ENCODE data around the gene PHIP. TPM values are rescaled to one million over a fixed set of nuclear protein-coding genes. Genes with fewer than 3 reads are reported as not detected.

PHIP gene
- total and polyA plus RNA-seq, 2 of the 8 experiments (the other 6 are each of a cell fraction or from before 2014, with no cell fraction given) = 7.3 to 56.2 TPM

DNA sequence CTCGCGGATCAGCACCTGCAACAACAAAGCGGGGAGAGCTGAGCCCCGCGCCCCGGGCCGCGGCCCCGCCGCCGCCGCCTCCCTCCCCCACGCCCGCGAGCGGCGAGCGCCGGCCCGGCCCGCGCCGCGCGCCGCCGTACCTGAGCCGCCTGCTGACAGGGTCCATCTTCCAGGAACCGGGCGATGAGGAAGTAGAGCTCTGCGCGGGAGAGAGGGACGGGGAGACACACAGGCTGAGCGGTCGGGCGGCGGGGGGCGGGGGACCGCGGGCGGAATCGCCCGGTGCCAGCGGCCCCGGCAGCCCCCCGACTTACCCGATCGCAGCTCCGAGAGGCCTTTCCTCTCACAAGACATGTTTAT is 359 bp downstream of the PHIP start (continued):
- TF ChIP-seq, protein P1, sequence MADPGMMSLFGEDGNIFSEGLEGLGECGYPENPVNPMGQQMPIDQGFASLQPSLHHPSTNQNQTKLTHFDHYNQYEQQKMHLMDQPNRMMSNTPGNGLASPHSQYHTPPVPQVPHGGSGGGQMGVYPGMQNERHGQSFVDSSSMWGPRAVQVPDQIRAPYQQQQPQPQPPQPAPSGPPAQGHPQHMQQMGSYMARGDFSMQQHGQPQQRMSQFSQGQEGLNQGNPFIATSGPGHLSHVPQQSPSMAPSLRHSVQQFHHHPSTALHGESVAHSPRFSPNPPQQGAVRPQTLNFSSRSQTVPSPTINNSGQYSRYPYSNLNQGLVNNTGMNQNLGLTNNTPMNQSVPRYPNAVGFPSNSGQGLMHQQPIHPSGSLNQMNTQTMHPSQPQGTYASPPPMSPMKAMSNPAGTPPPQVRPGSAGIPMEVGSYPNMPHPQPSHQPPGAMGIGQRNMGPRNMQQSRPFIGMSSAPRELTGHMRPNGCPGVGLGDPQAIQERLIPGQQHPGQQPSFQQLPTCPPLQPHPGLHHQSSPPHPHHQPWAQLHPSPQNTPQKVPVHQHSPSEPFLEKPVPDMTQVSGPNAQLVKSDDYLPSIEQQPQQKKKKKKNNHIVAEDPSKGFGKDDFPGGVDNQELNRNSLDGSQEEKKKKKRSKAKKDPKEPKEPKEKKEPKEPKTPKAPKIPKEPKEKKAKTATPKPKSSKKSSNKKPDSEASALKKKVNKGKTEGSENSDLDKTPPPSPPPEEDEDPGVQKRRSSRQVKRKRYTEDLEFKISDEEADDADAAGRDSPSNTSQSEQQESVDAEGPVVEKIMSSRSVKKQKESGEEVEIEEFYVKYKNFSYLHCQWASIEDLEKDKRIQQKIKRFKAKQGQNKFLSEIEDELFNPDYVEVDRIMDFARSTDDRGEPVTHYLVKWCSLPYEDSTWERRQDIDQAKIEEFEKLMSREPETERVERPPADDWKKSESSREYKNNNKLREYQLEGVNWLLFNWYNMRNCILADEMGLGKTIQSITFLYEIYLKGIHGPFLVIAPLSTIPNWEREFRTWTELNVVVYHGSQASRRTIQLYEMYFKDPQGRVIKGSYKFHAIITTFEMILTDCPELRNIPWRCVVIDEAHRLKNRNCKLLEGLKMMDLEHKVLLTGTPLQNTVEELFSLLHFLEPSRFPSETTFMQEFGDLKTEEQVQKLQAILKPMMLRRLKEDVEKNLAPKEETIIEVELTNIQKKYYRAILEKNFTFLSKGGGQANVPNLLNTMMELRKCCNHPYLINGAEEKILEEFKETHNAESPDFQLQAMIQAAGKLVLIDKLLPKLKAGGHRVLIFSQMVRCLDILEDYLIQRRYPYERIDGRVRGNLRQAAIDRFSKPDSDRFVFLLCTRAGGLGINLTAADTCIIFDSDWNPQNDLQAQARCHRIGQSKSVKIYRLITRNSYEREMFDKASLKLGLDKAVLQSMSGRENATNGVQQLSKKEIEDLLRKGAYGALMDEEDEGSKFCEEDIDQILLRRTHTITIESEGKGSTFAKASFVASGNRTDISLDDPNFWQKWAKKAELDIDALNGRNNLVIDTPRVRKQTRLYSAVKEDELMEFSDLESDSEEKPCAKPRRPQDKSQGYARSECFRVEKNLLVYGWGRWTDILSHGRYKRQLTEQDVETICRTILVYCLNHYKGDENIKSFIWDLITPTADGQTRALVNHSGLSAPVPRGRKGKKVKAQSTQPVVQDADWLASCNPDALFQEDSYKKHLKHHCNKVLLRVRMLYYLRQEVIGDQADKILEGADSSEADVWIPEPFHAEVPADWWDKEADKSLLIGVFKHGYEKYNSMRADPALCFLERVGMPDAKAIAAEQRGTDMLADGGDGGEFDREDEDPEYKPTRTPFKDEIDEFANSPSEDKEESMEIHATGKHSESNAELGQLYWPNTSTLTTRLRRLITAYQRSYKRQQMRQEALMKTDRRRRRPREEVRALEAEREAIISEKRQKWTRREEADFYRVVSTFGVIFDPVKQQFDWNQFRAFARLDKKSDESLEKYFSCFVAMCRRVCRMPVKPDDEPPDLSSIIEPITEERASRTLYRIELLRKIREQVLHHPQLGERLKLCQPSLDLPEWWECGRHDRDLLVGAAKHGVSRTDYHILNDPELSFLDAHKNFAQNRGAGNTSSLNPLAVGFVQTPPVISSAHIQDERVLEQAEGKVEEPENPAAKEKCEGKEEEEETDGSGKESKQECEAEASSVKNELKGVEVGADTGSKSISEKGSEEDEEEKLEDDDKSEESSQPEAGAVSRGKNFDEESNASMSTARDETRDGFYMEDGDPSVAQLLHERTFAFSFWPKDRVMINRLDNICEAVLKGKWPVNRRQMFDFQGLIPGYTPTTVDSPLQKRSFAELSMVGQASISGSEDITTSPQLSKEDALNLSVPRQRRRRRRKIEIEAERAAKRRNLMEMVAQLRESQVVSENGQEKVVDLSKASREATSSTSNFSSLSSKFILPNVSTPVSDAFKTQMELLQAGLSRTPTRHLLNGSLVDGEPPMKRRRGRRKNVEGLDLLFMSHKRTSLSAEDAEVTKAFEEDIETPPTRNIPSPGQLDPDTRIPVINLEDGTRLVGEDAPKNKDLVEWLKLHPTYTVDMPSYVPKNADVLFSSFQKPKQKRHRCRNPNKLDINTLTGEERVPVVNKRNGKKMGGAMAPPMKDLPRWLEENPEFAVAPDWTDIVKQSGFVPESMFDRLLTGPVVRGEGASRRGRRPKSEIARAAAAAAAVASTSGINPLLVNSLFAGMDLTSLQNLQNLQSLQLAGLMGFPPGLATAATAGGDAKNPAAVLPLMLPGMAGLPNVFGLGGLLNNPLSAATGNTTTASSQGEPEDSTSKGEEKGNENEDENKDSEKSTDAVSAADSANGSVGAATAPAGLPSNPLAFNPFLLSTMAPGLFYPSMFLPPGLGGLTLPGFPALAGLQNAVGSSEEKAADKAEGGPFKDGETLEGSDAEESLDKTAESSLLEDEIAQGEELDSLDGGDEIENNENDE (IDR thresholded peaks at IDR 0.05; ENCODE audit: insufficient replicate concordance, low read length) = no peak
- TF ChIP-seq, protein P2, sequence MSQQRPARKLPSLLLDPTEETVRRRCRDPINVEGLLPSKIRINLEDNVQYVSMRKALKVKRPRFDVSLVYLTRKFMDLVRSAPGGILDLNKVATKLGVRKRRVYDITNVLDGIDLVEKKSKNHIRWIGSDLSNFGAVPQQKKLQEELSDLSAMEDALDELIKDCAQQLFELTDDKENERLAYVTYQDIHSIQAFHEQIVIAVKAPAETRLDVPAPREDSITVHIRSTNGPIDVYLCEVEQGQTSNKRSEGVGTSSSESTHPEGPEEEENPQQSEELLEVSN (IDR thresholded peaks at IDR 0.05) = no peak
- TF ChIP-seq CEBPB (IDR thresholded peaks at IDR 0.05; ENCODE audit: low read depth, low read length) (no peak), BCL11A (IDR thresholded peaks at IDR 0.05; ENCODE audit: low read depth in 2 of 2, low read length in 2 of 2) (no peak), RNF2 (IDR thresholded peaks at IDR 0.05; ENCODE audit: borderline replicate concordance, low read depth, low read length, missing control alignments, poor library complexity, severe bottlenecking) (no peak), TBP (IDR thresholded peaks at IDR 0.05; ENCODE audit: low read depth, low read length) (no peak), SUZ12 (IDR thresholded peaks at IDR 0.05; ENCODE audit: low read length) (no peak)
- TF ChIP-seq, protein P3, sequence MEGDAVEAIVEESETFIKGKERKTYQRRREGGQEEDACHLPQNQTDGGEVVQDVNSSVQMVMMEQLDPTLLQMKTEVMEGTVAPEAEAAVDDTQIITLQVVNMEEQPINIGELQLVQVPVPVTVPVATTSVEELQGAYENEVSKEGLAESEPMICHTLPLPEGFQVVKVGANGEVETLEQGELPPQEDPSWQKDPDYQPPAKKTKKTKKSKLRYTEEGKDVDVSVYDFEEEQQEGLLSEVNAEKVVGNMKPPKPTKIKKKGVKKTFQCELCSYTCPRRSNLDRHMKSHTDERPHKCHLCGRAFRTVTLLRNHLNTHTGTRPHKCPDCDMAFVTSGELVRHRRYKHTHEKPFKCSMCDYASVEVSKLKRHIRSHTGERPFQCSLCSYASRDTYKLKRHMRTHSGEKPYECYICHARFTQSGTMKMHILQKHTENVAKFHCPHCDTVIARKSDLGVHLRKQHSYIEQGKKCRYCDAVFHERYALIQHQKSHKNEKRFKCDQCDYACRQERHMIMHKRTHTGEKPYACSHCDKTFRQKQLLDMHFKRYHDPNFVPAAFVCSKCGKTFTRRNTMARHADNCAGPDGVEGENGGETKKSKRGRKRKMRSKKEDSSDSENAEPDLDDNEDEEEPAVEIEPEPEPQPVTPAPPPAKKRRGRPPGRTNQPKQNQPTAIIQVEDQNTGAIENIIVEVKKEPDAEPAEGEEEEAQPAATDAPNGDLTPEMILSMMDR (IDR thresholded peaks at IDR 0.05; ENCODE audit: control extremely low read depth in 1 of 3, insufficient read depth in 1 of 3, low read depth in 1 of 3, low read length in 3 of 3) = no peak

All from H1 (cell line).